Body of pancreas (tissue), 4 donors: Measurements from ENCODE around the gene GTF2H3. TPM values are rescaled to one million over a fixed set of nuclear protein-coding genes. Genes with fewer than 3 reads are reported as not detected.

Experiments
- ATAC-seq: fragments of 150-250 bp; one replicate; pipeline ENCODE4 v1.9.1; 2016
- DNase-seq, 4 donors: peaks; one replicate each; pipeline ENCODE4 v3.0.0-alpha.2; 2019
- H3K27ac ChIP-seq, 4 donors: fragments of 200-600 bp; sonication (generic); 1 replicate in 3 of 4; 2 replicates in 1 of 4; pipeline versions ENCODE4 v1.5.1 to v1.6.1; 2016 to 2019; ENCODE audit warnings: mild to moderate bottlenecking in 1 of 4, mixed read lengths in 1 of 4, moderate library complexity in 1 of 4
- H3K27me3 ChIP-seq, 2 donors: fragments of 200-600 bp; sonication (generic); one replicate each; pipeline ENCODE4 v1.6.0; 2016; ENCODE audit warnings: mild to moderate bottlenecking in 1 of 2
- H3K36me3 ChIP-seq, 2 donors: fragments of 200-600 bp; sonication (generic); replicated peaks in 1 of 2; 2 replicates each; pipeline ENCODE4 v1.5.1; 2016; ENCODE audit warnings: low read depth in 2 of 2; ENCODE audit not compliant: insufficient read depth in 1 of 2
- H3K4me1 ChIP-seq: fragments of 200-600 bp; sonication (generic); one replicate; pipeline ENCODE4 v1.6.0; 2016
- H3K4me3 ChIP-seq, 2 donors: fragments of 200-600 bp; sonication (generic); 1 replicate in 1 of 2; 2 replicates in 1 of 2; pipeline ENCODE4 v1.5.1; 2016 to 2019
- H3K9me3 ChIP-seq, 3 donors: fragments of 200-600 bp; sonication (generic); 1 replicate in 2 of 3; 2 replicates in 1 of 3; pipeline ENCODE4 v1.5.1; 2016
- POLR2A ChIP-seq, 3 donors: fragments of 450-650 bp; IDR thresholded peaks; one replicate each; pipeline ENCODE4 v1.6.1; 2016; ENCODE audit warnings: antibody characterized with exemption in 3 of 3, mild to moderate bottlenecking in 2 of 3
- WGBS, 2 donors: methylation state at CpG; one replicate each; pipeline ENCODE4 v1.1.5; 2017; 5-methylcytosine and 5-hydroxymethylcytosine counted together
- intact Hi-C: fragments of 100-400 bp; cut with DNase I; formaldehyde crosslinking; loops from one replicate; pipeline ENCODE4 v1.15.1; 2023
- total RNA-seq, 2 donors: library from RNA; depleted of rRNA; stranded (reverse); fragments of >200 nt; gene quantifications; one replicate each; pipeline ENCODE4 v1.1.0, GENCODE V29; 2016
- TF ChIP-seq, protein P1 (sequence below), 7 experiments: fragments of 450-650 bp in 4 of 7; fragments of 200-600 bp in 3 of 7; sonication (generic) in 3 of 7; IDR thresholded peaks; one replicate each; pipeline ENCODE4 v1.5.1; 2016 to 2019; ENCODE audit warnings: antibody characterized with exemption in 7 of 7

Gene GTF2H3
- total RNA-seq, 2 donors from 2014 or later: 8.6 to 16.2 TPM

DNA sequence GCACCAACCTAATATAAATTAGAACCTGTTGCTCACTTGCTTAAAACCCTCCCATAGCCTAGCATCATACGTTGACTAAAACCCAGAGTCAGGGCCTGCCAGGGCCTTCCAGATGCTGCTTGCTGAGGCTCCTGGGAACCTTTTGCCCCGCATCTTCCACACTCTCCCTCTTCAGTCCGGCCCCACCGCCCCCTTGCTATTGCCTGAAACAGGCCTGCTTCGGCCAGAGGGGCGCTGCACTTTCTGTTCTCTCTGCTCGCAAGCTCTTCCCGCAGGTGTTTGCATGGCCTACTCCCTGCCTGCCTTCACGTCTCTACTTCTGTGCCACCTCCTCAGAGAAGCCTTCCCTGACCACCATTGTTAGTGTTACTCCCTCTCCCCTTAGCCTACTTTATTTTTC lies 23.6 kb downstream of the GTF2H3 start:
- no peak for TF ChIP-seq POLR2A (IDR thresholded peaks at IDR 0.05)
- TF ChIP-seq, protein P1, sequence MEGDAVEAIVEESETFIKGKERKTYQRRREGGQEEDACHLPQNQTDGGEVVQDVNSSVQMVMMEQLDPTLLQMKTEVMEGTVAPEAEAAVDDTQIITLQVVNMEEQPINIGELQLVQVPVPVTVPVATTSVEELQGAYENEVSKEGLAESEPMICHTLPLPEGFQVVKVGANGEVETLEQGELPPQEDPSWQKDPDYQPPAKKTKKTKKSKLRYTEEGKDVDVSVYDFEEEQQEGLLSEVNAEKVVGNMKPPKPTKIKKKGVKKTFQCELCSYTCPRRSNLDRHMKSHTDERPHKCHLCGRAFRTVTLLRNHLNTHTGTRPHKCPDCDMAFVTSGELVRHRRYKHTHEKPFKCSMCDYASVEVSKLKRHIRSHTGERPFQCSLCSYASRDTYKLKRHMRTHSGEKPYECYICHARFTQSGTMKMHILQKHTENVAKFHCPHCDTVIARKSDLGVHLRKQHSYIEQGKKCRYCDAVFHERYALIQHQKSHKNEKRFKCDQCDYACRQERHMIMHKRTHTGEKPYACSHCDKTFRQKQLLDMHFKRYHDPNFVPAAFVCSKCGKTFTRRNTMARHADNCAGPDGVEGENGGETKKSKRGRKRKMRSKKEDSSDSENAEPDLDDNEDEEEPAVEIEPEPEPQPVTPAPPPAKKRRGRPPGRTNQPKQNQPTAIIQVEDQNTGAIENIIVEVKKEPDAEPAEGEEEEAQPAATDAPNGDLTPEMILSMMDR (IDR thresholded peaks at IDR 0.05): no peak
- Histone ChIP-seq H3K4me1 (no peaks in the 10 kb centered on the region), H3K27me3 (no peaks in the 10 kb centered on the region), H3K9me3 (no peaks in the 10 kb centered on the region), H3K4me3 (no peak overlapping the region), H3K27ac (no peak overlapping the region), H3K36me3 (peaks cover 0 to 13% of the 10 kb centered on the region in 2 donors)
- no peak for DNase-seq
- WGBS, 2 donors: 88 to 89% methylated on average over 9 of the region's 9 CpGs
- no peak for ATAC-seq
- intact Hi-C loops: no loop called here

DNA sequence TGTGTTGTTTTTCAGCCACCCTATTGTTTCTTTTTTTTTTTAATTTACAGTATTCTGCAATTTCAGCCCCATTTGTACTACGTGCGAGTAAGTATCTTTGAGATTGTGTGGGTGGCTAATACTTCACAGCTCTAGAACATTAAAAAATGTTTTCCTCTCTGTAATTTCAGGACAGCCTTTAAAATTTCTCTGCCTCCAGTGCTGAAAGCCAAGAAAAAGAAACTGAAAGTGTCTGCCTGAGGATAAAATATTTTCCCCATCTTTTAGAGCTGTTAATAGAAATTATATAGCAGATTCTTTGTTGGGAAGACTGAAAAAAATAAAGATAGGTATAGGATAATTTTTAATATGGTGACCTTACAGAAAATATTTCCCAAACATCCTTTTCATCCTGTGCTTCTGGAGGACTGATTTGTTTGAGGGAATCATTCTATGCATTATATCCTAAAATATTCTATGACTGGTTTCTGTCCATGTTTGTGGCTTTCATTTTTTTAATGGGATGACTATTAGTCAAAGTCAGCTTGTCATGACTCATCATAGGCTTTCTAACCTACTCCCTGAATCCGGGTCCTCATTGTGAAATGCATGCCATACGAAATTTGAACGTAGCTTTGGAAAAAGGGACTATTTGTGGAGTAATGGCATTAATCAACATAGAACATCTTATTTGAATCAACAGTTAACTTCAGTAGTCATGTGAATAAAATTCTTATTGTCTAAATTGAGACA lies 26.5 kb downstream of the GTF2H3 start:
- H3K27me3 ChIP-seq: no peaks in the 10 kb centered on the region
- WGBS, 2 donors: 81 to 91% methylated on average over 5 of the region's 5 CpGs
- H3K27ac ChIP-seq: no peak overlapping the region
- intact Hi-C loops: no loop called here
- TF ChIP-seq, protein P1 (IDR thresholded peaks at IDR 0.05): no peak
- no peak for TF ChIP-seq POLR2A (IDR thresholded peaks at IDR 0.05)
- no peak overlapping the region for H3K4me3 ChIP-seq
- ATAC-seq: no peak
- no peaks in the 10 kb centered on the region for H3K9me3 ChIP-seq
- H3K4me1 ChIP-seq: no peaks in the 10 kb centered on the region
- DNase-seq: no peak
- H3K36me3 ChIP-seq: peaks cover 0 to 11% of the 10 kb centered on the region in 2 donors

DNA sequence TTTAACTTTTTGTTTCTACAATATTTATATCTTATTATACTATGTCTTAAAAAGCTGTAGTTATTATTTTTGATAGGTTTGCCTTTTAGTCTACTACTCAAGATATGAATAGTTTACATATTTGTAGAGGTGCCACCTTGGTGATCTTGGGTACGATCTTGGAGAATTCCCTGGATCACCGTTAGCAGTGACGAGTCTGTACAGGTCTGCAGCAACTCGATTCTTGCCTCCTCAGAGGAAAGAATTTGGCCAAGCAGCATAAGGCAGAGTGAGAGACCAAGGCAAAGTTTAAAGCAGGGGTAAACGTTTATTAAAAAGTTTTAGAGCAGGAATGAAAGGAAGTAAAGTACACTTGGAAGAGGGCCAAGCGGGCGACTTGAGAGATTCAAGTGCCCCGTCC lies 34.1 kb downstream of the GTF2H3 start:
- TF ChIP-seq, protein P1 (IDR thresholded peaks at IDR 0.05): no peak
- no peak for TF ChIP-seq POLR2A (IDR thresholded peaks at IDR 0.05)
- ATAC-seq: no peak
- no peaks in the 10 kb centered on the region for H3K9me3 ChIP-seq
- H3K27ac ChIP-seq: no peak overlapping the region
- no peak for DNase-seq
- H3K27me3 ChIP-seq: no peaks in the 10 kb centered on the region
- H3K4me1 ChIP-seq: peaks cover 12% of the 10 kb centered on the region
- no peak overlapping the region for H3K4me3 ChIP-seq
- intact Hi-C loops: no loop called here
- WGBS, 2 donors: 72 to 78% methylated on average over 8 of the region's 8 CpGs
- H3K36me3 ChIP-seq: no peaks in the 10 kb centered on the region

DNA sequence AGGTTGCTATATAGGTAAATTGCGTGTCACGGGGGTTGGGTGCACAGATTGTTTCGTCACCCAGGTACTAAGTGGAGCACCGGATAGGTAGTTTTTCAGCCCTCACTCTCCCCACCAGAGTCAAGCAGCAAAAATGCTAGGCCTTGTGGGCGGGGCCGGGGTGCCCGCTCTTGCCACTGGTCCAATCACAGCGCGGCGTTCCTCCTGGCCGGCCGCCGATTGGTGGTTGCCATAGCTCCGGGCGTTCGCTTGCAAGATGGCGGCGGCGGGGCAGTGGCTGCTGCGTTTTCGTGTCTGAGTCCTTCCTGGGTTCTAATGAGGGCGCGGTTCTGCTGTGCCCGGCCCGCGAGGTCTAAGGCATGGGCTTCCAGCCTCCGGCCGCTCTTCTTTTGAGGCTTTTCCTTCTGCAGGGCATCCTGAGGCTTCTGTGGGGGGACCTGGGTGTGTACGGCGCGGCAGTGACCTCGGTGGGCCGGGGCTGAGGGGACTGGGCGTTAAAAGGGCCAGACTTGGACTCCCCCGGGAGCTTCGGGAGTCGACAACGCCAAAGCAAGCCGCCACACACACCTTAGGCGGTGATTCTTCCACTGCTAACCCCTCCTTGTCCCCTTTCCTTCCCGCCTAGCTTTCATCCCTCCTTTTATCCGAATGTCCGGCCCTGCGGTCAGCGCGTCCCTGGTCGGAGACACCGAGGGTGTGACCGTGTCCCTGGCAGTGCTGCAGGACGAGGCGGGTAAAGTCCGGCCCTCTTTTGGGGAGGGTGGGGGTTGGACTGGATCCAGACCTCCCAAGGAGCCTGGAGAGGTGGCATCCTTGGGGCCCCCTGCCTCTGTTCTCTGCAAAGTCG lies 37.5 kb downstream of the GTF2H3 start, which contains the start of gene TCTN2:
TCTN2 (plus strand) TSS at position 232 of the 847 bp plus-strand sequence; CDS start at position 360, 128 bp downstream.
- peak; percentile 94 to 96 (median 94) for DNase-seq
- no peak within 1 kb of the TSS for H3K27ac ChIP-seq

More for the DNA sequence above, 37.5 kb downstream of the GTF2H3 start, which contains the start of gene TCTN2:
- Histone ChIP-seq H3K9me3 (no peaks in the 10 kb centered on the region), H3K27me3 (no peaks in the 10 kb centered on the region), H3K4me1 (peaks cover 12% of the 10 kb centered on the region), H3K4me3 (peak within 1 kb of the TSS; percentile 46 to 86), H3K36me3 (no peaks in the 10 kb centered on the region)
- intact Hi-C loops: no loop called here
- WGBS, 2 donors: 1 to 5% methylated on average over 21 to 53 of the region's 53 CpGs
- ATAC-seq: peak; percentile 100
- TF ChIP-seq, protein P1 (IDR thresholded peaks at IDR 0.05): no peak
- peak in 2 of 3 donors; percentile 42 to 52 for TF ChIP-seq POLR2A (IDR thresholded peaks at IDR 0.05)
